Activated CD8-positive, alpha-beta T cell treated with anti-CD3 and anti-CD28 coated beads for 36 hours (primary cell): ENCODE measurements around the gene BNIP5. TPM values are rescaled to one million over a fixed set of nuclear protein-coding genes. Genes with fewer than 3 reads are reported as not detected.

Experiments used
- ATAC-seq: fragments of 200-7000 bp; cut with Tn5 transposase; one replicate; pipeline ENCODE4 v1.10.0; 2021; ENCODE audit warnings: mild to moderate bottlenecking, moderate library complexity
- CTCF ChIA-PET: fragments of 350-600 bp; sonication (Branson Sonifier 250); formaldehyde crosslinking; loops from one replicate; lab custom pipeline; 2021; ENCODE audit warnings: antibody characterized with exemption; lab: Charles Lee
- POLR2A ChIA-PET: fragments of 350-600 bp; sonication (Branson Sonifier 250); formaldehyde crosslinking; loops from one replicate; lab custom pipeline; 2021; ENCODE audit warnings: antibody characterized with exemption; lab: Charles Lee
- DNase-seq: peaks from one replicate; pipeline ENCODE4 v3.0.0-alpha.2; 2020
- H3K27ac Mint-ChIP-seq: one replicate; pipeline ENCODE4 v1.8.0; 2021; ENCODE audit warnings: mild to moderate bottlenecking, mixed read lengths
- H3K27me3 Mint-ChIP-seq: one replicate; pipeline ENCODE4 v1.8.0; 2021; ENCODE audit warnings: mixed read lengths
- H3K36me3 Mint-ChIP-seq: one replicate; pipeline ENCODE4 v1.8.0; 2021; ENCODE audit warnings: low read depth, mixed read lengths
- H3K4me1 Mint-ChIP-seq: one replicate; pipeline ENCODE4 v1.8.0; 2021; ENCODE audit warnings: low read depth, mixed read lengths
- H3K4me3 Mint-ChIP-seq: one replicate; pipeline ENCODE4 v1.8.0; 2021; ENCODE audit warnings: mild to moderate bottlenecking, moderate library complexity, mixed read lengths
- H3K9me3 Mint-ChIP-seq: one replicate; pipeline ENCODE4 v1.8.0; 2021; ENCODE audit warnings: mixed read lengths
- intact Hi-C: fragments of 100-400 bp; cut with micrococcal nuclease; formaldehyde crosslinking; loops from one replicate; pipeline ENCODE4 v1.10.0; 2022
- total RNA-seq, 2 experiments: library from RNA; stranded (reverse); gene quantifications; one replicate each; pipeline ENCODE4 v1.2.3, GENCODE V29; 2021
- TF ChIP-seq, protein P1 (sequence below): fragments of 200-600 bp; IDR thresholded peaks from one replicate; pipeline ENCODE4 v1.8.0; 2022; ENCODE audit warnings: antibody characterized with exemption, mild to moderate bottlenecking

The BNIP5 gene
- total RNA-seq, 2 experiments from 2014 or later: not detected

GRCh38 chr6:36377594-36377993 lies 40.9 kb upstream of the BNIP5 start:
- DNase-seq: no peak
- H3K27ac Mint-ChIP-seq: no peak overlapping the region
- CTCF ChIA-PET: no interaction called here
- no peaks in the 10 kb centered on the region for H3K27me3 Mint-ChIP-seq
- intact Hi-C loops: no loop called here
- TF ChIP-seq, protein P1, sequence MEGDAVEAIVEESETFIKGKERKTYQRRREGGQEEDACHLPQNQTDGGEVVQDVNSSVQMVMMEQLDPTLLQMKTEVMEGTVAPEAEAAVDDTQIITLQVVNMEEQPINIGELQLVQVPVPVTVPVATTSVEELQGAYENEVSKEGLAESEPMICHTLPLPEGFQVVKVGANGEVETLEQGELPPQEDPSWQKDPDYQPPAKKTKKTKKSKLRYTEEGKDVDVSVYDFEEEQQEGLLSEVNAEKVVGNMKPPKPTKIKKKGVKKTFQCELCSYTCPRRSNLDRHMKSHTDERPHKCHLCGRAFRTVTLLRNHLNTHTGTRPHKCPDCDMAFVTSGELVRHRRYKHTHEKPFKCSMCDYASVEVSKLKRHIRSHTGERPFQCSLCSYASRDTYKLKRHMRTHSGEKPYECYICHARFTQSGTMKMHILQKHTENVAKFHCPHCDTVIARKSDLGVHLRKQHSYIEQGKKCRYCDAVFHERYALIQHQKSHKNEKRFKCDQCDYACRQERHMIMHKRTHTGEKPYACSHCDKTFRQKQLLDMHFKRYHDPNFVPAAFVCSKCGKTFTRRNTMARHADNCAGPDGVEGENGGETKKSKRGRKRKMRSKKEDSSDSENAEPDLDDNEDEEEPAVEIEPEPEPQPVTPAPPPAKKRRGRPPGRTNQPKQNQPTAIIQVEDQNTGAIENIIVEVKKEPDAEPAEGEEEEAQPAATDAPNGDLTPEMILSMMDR: no peak
- no peak for ATAC-seq
- H3K4me1 Mint-ChIP-seq: peaks cover 2% of the 10 kb centered on the region
- H3K9me3 Mint-ChIP-seq: no peaks in the 10 kb centered on the region
- no peak overlapping the region for H3K4me3 Mint-ChIP-seq
- H3K36me3 Mint-ChIP-seq: no peaks in the 10 kb centered on the region
- POLR2A ChIA-PET: no interaction called here

GRCh38 chr6:36376742-36377141 lies 40.1 kb upstream of the BNIP5 start:
- H3K36me3 Mint-ChIP-seq: no peaks in the 10 kb centered on the region
- no peak for ATAC-seq
- no peaks in the 10 kb centered on the region for H3K27me3 Mint-ChIP-seq
- H3K4me1 Mint-ChIP-seq: no peaks in the 10 kb centered on the region
- ChIA-PET POLR2A (no interaction called here), CTCF (no interaction called here)
- H3K4me3 Mint-ChIP-seq: no peak overlapping the region
- DNase-seq: no peak
- TF ChIP-seq, protein P1: no peak
- H3K27ac Mint-ChIP-seq: no peak overlapping the region
- no peaks in the 10 kb centered on the region for H3K9me3 Mint-ChIP-seq
- intact Hi-C loops: no loop called here

DNA sequence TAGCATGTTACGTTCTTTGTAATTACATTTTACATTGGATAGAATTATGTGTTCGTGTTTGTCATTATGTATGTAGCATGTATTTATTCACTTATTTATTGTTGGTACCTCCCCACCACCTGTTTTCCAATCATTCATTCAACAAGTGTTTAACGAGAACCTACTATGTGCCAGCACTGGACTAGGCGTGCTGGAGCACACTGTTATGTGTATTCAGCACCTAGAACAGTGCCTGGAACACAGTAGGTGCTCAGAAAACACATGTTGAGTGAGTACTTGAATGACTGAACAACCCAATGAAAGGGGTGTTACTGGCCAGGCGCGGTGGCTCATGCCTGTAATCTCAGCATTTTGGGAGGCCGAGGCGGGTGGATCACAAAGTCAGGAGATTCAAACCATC lies 39.5 kb upstream of the BNIP5 start:
- no peaks in the 10 kb centered on the region for H3K36me3 Mint-ChIP-seq
- DNase-seq: no peak
- no peak for ATAC-seq
- intact Hi-C loops: no loop called here
- no peaks in the 10 kb centered on the region for H3K9me3 Mint-ChIP-seq
- no peak overlapping the region for H3K27ac Mint-ChIP-seq
- no peaks in the 10 kb centered on the region for H3K27me3 Mint-ChIP-seq
- H3K4me1 Mint-ChIP-seq: no peaks in the 10 kb centered on the region
- no peak overlapping the region for H3K4me3 Mint-ChIP-seq
- ChIA-PET CTCF (interaction anchor here (1.2 kb wide), 1 partner anchor 35 kb away, joined by 3 read pairs; no protein-coding TSS in a partner anchor), POLR2A (no interaction called here)
- TF ChIP-seq, protein P1: no peak

DNA sequence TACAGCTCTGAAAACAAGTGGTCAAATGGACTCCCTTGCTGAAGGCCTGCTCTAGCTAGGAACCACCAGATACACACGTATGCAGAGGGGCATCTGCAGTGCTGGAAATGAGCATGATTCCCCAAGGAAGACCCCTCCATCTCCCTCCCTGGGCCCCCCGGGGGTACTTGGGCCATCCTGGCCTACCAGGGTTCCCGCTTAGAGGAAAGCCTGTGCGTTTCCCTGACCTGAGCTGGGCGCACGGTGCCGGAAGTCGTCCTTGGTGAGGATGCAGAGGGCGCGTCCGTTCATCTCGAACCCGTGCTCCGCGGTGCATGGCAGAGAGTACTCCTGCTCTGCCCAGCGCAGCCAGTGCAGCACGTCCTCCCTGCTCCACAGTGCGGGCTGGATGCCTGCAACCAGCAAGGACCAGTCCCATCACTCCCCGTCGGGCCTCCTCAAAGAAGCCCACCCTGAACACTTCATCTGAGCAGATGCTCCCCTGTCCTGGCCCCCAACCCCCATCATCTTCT lies 39.0 kb upstream of the BNIP5 start:
- TF ChIP-seq, protein P1: no peak
- intact Hi-C loops: no loop called here
- POLR2A ChIA-PET: no interaction called here
- ATAC-seq (no peak), DNase-seq (no peak)
- H3K4me1 Mint-ChIP-seq: no peaks in the 10 kb centered on the region
- no peak overlapping the region for H3K4me3 Mint-ChIP-seq
- CTCF ChIA-PET: interaction anchor here (1.2 kb wide), 1 partner anchor 35 kb away, joined by 3 read pairs; no protein-coding TSS in a partner anchor
- H3K9me3 Mint-ChIP-seq: no peaks in the 10 kb centered on the region
- H3K27ac Mint-ChIP-seq: no peak overlapping the region
- no peaks in the 10 kb centered on the region for H3K36me3 Mint-ChIP-seq
- H3K27me3 Mint-ChIP-seq: no peaks in the 10 kb centered on the region

GRCh38 chr6:36374972-36375371 lies 38.3 kb upstream of the BNIP5 start:
- Mint-ChIP-seq H3K36me3 (no peaks in the 10 kb centered on the region), H3K27me3 (no peaks in the 10 kb centered on the region), H3K9me3 (no peaks in the 10 kb centered on the region), H3K4me1 (no peaks in the 10 kb centered on the region), H3K27ac (no peak overlapping the region), H3K4me3 (no peak overlapping the region)
- TF ChIP-seq, protein P1: no peak
- intact Hi-C loops: no loop called here
- DNase-seq: no peak
- ChIA-PET CTCF (interaction anchor here (1.2 to 1.8 kb wide), 3 partner anchors 34 to 73 kb away, joined by 3 to 7 read pairs (median 5); no protein-coding TSS in a partner anchor), POLR2A (no interaction called here)
- no peak for ATAC-seq
